HepG2 (cell line): ENCODE results near the gene TGM2. TPM values are rescaled to one million over a fixed set of nuclear protein-coding genes. Genes with fewer than 3 reads are reported as not detected.
A peak's percentile ranks its signal among the peaks of the same experiment; 100 is the strongest.

Experiments used
- CEBPG ChIP-seq: IDR thresholded peaks from 2 replicates; pipeline ENCODE4 v1.6.1; 2016
- KLF12 ChIP-seq: sonication (generic); formaldehyde crosslinking; IDR thresholded peaks from 2 replicates; pipeline ENCODE4 v1.4.0; 2020; ENCODE audit warnings: missing genetic modification reagents, borderline replicate concordance
- MATR3 ChIP-seq: sonication (generic); formaldehyde crosslinking; IDR thresholded peaks from 2 replicates; pipeline ENCODE4 v1.4.0; 2020; ENCODE audit warnings: missing genetic modification reagents
- SYNCRIP ChIP-seq: fragments of 200-400 bp; formaldehyde crosslinking; IDR thresholded peaks from 2 replicates; pipeline ENCODE4 v1.6.1; 2018; ENCODE audit warnings: mild to moderate bottlenecking, low read depth, low read length; ENCODE audit not compliant: insufficient read depth
- ZFP82 ChIP-seq: sonication (generic); formaldehyde crosslinking; IDR thresholded peaks from 2 replicates; pipeline ENCODE4 v1.5.1; 2020; ENCODE audit warnings: mild to moderate bottlenecking, missing genetic modification reagents, borderline replicate concordance
- ZNF713 ChIP-seq: sonication (generic); formaldehyde crosslinking; IDR thresholded peaks from 2 replicates; pipeline ENCODE4 v1.4.0; 2020; ENCODE audit warnings: mild to moderate bottlenecking, missing genetic modification reagents
- ZNF850 ChIP-seq: sonication (generic); formaldehyde crosslinking; conservative IDR thresholded peaks from 2 replicates; pipeline ENCODE4 v1.9.0; 2021; ENCODE audit warnings: mild to moderate bottlenecking, missing genetic modification reagents
- polyA plus RNA-seq, 8 experiments: library from polyadenylated mRNA; depleted of rRNA in 3 of 8; stranded (reverse) in 7 of 8; unstranded in 1 of 8; fragments of >200 nt; fragmentation: Illumina TruSeq in 4 of 8; extraction: Trizol in 4 of 8; gene quantifications; 2 replicates each; pipeline versions ENCODE4 v1.2.1 to v1.2.3, GENCODE V29; 2011 to 2016; ENCODE audit warnings: low read depth in 4 of 8, missing spikeins in 1 of 8, mixed read lengths in 1 of 8; ENCODE audit not compliant: insufficient read depth in 1 of 8
- total RNA-seq, 5 experiments: library from RNA; depleted of rRNA; stranded (reverse); fragments of >200 nt; fragmentation: Illumina TruSeq; extraction: Trizol; gene quantifications; 2 replicates each; pipeline ENCODE4 v1.2.3, GENCODE V29; 2016; ENCODE audit warnings: low read depth in 1 of 5
- TF ChIP-seq, protein P1 (sequence below): sonication (generic); formaldehyde crosslinking; IDR thresholded peaks from 2 replicates; pipeline ENCODE4 v1.5.1; 2020; ENCODE audit warnings: mild to moderate bottlenecking, missing genetic modification reagents
- TF ChIP-seq, protein P2 (sequence below): sonication (generic); formaldehyde crosslinking; IDR thresholded peaks from 2 replicates; pipeline ENCODE4 v1.8.1; 2023; ENCODE audit warnings: mild to moderate bottlenecking, missing genetic modification reagents
- TF ChIP-seq, protein P3 (sequence below), 2 experiments: IDR thresholded peaks; 2 replicates each; pipeline ENCODE4 v1.6.1; 2011 to 2012; ENCODE audit warnings: low read length in 2 of 2, borderline replicate concordance in 1 of 2, low read depth in 1 of 2, mild to moderate bottlenecking in 1 of 2, moderate library complexity in 1 of 2
- TF ChIP-seq, protein P4 (sequence below): sonication (generic); formaldehyde crosslinking; IDR thresholded peaks from 2 replicates; pipeline ENCODE4 v1.4.0; 2020; ENCODE audit warnings: missing genetic modification reagents, borderline replicate concordance

The TGM2 gene
- total and polyA plus RNA-seq, 2 of the 13 experiments (the other 11 are each of a cell fraction or from before 2014, with no cell fraction given): 4.2 to 46.4 TPM

DNA sequence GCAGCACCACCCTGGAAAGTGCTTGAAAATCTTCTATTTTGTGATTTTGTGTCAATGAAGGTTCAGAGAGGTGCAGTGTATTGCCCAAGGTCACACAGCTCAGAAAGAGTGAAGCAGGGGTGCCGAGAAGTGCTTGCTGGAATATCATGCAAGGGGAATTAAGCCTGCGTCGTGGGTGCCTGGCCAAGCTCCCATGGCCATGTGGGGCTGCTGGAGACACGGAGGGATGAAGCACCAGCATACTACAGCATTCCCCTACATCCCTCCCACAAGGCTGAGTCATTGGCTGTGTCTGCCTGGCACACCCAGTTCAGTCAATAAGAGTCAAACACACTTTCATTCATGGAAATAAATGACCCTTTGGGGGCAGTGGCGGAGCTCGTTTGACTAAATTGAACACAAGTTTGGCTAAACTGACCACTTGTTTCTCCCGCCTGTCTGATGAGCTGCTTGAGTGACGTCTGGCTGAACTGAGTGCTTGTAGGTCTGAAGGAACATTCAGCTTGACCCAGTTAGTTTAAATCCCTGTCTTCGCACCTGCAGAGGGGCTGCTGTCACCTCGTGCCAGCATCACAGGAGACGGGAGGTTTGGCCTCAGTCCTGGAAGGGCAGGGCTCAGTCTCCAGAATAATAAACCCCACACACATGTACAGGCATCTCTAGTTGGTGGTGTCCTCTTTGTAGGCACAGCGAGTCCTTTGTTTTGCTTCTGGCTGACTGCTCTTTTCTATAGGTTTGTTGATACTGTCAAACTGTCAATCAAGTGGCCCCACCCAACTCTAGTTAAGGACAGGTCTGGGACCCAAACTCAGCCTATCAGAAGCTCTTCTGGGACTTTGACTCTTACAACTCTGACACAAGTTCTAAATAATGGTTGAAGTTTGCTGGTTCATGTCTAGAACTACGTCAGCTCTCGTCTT is 8.4 kb upstream of the TGM2 start (continued):
- TF ChIP-seq, protein P1, sequence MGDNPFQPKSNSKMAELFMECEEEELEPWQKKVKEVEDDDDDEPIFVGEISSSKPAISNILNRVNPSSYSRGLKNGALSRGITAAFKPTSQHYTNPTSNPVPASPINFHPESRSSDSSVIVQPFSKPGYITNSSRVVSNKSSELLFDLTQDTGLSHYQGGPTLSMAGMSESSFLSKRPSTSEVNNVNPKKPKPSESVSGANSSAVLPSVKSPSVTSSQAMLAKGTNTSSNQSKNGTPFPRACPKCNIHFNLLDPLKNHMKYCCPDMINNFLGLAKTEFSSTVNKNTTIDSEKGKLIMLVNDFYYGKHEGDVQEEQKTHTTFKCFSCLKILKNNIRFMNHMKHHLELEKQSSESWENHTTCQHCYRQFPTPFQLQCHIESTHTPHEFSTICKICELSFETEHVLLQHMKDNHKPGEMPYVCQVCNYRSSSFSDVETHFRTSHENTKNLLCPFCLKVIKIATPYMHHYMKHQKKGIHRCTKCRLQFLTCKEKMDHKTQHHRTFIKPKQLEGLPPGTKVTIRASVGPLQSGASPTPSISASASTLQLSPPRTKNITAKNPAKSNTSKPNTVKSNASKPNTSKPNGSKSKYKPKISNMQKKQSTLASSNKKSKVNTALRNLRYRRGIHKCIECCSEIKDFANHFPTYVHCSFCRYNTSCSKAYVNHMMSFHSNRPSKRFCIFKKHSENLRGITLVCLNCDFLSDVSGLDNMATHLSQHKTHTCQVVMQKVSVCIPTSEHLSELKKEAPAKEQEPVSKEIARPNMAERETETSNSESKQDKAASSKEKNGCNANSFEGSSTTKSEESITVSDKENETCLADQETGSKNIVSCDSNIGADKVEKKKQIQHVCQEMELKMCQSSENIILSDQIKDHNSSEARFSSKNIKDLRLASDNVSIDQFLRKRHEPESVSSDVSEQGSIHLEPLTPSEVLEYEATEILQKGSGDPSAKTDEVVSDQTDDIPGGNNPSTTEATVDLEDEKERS (CRISPR knock-in tag): no peak
- TF ChIP-seq KLF12 (CRISPR knock-in tag) (no peak), MATR3 (CRISPR knock-in tag) (no peak), SYNCRIP (no peak), CEBPG (CRISPR knock-in tag) (0 out of 2 replicates have a peak, but pooled peaks have one; percentile 2), ZFP82 (no peak), ZNF713 (no peak), ZNF850 (CRISPR knock-in tag) (no peak)
- TF ChIP-seq, protein P2, sequence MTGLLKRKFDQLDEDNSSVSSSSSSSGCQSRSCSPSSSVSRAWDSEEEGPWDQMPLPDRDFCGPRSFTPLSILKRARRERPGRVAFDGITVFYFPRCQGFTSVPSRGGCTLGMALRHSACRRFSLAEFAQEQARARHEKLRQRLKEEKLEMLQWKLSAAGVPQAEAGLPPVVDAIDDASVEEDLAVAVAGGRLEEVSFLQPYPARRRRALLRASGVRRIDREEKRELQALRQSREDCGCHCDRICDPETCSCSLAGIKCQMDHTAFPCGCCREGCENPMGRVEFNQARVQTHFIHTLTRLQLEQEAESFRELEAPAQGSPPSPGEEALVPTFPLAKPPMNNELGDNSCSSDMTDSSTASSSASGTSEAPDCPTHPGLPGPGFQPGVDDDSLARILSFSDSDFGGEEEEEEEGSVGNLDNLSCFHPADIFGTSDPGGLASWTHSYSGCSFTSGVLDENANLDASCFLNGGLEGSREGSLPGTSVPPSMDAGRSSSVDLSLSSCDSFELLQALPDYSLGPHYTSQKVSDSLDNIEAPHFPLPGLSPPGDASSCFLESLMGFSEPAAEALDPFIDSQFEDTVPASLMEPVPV (CRISPR knock-in tag): no peak
- TF ChIP-seq, protein P3, sequence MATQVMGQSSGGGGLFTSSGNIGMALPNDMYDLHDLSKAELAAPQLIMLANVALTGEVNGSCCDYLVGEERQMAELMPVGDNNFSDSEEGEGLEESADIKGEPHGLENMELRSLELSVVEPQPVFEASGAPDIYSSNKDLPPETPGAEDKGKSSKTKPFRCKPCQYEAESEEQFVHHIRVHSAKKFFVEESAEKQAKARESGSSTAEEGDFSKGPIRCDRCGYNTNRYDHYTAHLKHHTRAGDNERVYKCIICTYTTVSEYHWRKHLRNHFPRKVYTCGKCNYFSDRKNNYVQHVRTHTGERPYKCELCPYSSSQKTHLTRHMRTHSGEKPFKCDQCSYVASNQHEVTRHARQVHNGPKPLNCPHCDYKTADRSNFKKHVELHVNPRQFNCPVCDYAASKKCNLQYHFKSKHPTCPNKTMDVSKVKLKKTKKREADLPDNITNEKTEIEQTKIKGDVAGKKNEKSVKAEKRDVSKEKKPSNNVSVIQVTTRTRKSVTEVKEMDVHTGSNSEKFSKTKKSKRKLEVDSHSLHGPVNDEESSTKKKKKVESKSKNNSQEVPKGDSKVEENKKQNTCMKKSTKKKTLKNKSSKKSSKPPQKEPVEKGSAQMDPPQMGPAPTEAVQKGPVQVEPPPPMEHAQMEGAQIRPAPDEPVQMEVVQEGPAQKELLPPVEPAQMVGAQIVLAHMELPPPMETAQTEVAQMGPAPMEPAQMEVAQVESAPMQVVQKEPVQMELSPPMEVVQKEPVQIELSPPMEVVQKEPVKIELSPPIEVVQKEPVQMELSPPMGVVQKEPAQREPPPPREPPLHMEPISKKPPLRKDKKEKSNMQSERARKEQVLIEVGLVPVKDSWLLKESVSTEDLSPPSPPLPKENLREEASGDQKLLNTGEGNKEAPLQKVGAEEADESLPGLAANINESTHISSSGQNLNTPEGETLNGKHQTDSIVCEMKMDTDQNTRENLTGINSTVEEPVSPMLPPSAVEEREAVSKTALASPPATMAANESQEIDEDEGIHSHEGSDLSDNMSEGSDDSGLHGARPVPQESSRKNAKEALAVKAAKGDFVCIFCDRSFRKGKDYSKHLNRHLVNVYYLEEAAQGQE (IDR thresholded peaks at IDR 0.05; ENCODE audit: borderline replicate concordance in 1 of 2, low read depth in 1 of 2, low read length in 2 of 2): no peak
- TF ChIP-seq, protein P4, sequence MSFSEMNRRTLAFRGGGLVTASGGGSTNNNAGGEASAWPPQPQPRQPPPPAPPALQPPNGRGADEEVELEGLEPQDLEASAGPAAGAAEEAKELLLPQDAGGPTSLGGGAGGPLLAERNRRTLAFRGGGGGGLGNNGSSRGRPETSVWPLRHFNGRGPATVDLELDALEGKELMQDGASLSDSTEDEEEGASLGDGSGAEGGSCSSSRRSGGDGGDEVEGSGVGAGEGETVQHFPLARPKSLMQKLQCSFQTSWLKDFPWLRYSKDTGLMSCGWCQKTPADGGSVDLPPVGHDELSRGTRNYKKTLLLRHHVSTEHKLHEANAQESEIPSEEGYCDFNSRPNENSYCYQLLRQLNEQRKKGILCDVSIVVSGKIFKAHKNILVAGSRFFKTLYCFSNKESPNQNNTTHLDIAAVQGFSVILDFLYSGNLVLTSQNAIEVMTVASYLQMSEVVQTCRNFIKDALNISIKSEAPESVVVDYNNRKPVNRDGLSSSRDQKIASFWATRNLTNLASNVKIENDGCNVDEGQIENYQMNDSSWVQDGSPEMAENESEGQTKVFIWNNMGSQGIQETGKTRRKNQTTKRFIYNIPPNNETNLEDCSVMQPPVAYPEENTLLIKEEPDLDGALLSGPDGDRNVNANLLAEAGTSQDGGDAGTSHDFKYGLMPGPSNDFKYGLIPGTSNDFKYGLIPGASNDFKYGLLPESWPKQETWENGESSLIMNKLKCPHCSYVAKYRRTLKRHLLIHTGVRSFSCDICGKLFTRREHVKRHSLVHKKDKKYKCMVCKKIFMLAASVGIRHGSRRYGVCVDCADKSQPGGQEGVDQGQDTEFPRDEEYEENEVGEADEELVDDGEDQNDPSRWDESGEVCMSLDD (CRISPR knock-in tag): no peak
